ENCODE results near the gene HERC4. TPM values are rescaled to one million over a fixed set of nuclear protein-coding genes. Genes with fewer than 3 reads are reported as not detected.
A peak's percentile ranks its signal among the peaks of the same experiment; 100 is the strongest.

HERC4 gene, protein sequence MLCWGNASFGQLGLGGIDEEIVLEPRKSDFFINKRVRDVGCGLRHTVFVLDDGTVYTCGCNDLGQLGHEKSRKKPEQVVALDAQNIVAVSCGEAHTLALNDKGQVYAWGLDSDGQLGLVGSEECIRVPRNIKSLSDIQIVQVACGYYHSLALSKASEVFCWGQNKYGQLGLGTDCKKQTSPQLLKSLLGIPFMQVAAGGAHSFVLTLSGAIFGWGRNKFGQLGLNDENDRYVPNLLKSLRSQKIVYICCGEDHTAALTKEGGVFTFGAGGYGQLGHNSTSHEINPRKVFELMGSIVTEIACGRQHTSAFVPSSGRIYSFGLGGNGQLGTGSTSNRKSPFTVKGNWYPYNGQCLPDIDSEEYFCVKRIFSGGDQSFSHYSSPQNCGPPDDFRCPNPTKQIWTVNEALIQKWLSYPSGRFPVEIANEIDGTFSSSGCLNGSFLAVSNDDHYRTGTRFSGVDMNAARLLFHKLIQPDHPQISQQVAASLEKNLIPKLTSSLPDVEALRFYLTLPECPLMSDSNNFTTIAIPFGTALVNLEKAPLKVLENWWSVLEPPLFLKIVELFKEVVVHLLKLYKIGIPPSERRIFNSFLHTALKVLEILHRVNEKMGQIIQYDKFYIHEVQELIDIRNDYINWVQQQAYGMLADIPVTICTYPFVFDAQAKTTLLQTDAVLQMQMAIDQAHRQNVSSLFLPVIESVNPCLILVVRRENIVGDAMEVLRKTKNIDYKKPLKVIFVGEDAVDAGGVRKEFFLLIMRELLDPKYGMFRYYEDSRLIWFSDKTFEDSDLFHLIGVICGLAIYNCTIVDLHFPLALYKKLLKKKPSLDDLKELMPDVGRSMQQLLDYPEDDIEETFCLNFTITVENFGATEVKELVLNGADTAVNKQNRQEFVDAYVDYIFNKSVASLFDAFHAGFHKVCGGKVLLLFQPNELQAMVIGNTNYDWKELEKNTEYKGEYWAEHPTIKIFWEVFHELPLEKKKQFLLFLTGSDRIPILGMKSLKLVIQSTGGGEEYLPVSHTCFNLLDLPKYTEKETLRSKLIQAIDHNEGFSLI
- total RNA-seq = 10 to 100 TPM; 43.2 to 81.4 (median 66.2) TPM

DNA sequence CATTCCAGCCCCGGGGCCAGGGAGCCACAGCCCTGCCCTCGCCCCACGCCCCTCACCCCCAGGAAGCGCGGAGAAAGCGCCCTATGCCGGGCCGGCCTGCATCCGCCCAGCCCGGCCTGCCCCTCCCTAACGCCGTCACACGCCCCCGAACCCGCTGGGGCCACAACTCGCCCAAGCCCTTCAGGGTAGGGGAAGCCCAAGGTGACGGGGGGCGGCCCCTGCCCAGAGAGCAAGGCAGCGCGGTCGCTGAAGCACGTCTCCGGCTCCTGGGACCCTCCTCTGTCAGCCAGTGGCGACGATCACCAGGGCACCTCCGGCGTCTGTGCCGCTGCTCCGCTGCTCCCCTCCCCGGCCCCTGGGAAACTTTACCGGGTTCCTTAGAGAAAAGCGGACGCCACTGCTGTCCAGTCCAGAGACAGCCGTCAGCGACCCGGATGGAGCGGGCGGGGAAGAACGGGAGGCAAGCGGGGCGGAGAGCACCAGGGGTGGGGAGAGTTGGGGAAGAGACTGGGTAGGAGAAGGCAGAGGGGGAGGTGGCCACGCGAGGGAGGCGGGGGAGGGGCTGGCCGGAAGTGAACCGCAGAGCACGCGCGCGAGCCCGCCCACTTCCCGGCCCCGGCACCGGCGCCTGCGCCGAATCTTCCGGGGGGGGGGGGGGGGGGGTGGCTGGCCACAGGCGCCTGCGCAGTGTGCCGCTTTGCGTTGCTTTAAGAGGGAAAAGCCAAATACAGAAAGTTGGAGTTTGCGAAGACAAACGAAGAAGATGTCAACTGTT is at the start of gene HERC4:
Gene HERC4, minus strand, starts transcription at position 509 of the 775 bp plus-strand sequence. CDS start 2,175 bp downstream, outside the sequence.
- H3K9me3 ChIP-seq = no peaks in the 10 kb centered on the region
- peaks cover 0 to 5% of the 10 kb centered on the region in 2 donors for H3K4me1 ChIP-seq
- intact Hi-C loops (cut with DNase I; ENCODE audit: low total_unique reads) = loop anchor here (10.0 kb wide), 1 partner anchor 80 kb away; no protein-coding TSS in a partner anchor
- H3K36me3 ChIP-seq = no peaks in the 10 kb centered on the region
- H3K4me3 ChIP-seq = peak within 1 kb of the TSS; percentile 85 to 100 (median 95)
- peak; percentile 65 to 83 (median 82) for TF ChIP-seq POLR2AphosphoS5 (IDR thresholded peaks at IDR 0.05)
- TF ChIP-seq POLR2A (IDR thresholded peaks at IDR 0.05) = peak; percentile 37
- TF ChIP-seq, protein P1, sequence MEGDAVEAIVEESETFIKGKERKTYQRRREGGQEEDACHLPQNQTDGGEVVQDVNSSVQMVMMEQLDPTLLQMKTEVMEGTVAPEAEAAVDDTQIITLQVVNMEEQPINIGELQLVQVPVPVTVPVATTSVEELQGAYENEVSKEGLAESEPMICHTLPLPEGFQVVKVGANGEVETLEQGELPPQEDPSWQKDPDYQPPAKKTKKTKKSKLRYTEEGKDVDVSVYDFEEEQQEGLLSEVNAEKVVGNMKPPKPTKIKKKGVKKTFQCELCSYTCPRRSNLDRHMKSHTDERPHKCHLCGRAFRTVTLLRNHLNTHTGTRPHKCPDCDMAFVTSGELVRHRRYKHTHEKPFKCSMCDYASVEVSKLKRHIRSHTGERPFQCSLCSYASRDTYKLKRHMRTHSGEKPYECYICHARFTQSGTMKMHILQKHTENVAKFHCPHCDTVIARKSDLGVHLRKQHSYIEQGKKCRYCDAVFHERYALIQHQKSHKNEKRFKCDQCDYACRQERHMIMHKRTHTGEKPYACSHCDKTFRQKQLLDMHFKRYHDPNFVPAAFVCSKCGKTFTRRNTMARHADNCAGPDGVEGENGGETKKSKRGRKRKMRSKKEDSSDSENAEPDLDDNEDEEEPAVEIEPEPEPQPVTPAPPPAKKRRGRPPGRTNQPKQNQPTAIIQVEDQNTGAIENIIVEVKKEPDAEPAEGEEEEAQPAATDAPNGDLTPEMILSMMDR (IDR thresholded peaks at IDR 0.05) = peak in 2 of 3 donors; percentile 9 to 16
- no peaks in the 10 kb centered on the region for H3K27me3 ChIP-seq
- peak within 1 kb of the TSS; percentile 98 for H3K27ac ChIP-seq
- peak; percentile 90 to 94 for DNase-seq (ENCODE audit: low spot score in 2 of 2)

DNA sequence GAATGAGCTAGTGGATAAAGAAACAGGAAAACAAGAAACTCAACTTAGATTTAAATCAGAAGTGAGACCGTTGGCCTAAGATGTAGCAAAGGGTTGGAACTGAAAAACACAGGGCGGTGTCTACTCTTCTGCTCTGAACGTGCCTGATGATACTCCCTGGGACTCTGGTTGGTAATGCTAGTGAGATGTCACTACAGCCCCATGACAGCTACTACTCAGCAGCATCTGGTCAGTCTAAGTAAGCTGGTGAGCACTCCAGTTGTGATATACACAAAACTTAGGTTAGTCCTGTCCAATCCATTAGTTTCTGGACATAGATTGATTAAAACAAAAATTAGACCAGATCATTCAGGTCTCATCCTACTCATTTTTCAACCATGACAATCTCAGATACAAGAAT is 49.6 kb upstream of the HERC4 start:
- H3K27ac ChIP-seq = no peak overlapping the region
- no peak overlapping the region for H3K4me3 ChIP-seq
- no peaks in the 10 kb centered on the region for H3K9me3 ChIP-seq
- no peak for DNase-seq (ENCODE audit: low spot score in 2 of 2)
- intact Hi-C loops (cut with DNase I; ENCODE audit: low total_unique reads) = no loop called here
- no peaks in the 10 kb centered on the region for H3K4me1 ChIP-seq
- no peaks in the 10 kb centered on the region for H3K27me3 ChIP-seq
- TF ChIP-seq, protein P1 (IDR thresholded peaks at IDR 0.05) = no peak
- no peak for TF ChIP-seq POLR2AphosphoS5 (IDR thresholded peaks at IDR 0.05)
- no peaks in the 10 kb centered on the region for H3K36me3 ChIP-seq

DNA sequence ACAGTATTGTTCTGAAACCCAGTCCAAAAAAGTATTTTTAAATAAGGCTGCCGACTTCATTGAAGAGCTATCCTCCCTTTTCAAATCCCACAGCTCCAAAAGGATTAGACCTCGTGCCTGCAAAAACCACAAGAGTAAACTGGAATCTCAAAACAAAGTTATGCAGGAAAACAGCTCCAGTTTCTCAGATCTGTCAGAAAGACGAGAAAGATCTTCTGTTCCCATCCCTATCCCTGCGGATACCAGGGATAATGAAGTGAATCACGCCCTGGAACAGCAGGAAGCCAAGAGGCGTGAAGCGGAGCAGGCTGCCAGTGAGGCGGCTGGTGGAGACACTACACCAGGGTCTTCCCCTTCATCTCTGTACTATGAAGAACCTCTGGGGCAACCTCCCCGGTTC is 46.8 kb upstream of the HERC4 start:
- intact Hi-C loops (cut with DNase I; ENCODE audit: low total_unique reads) = no loop called here
- TF ChIP-seq POLR2AphosphoS5 (IDR thresholded peaks at IDR 0.05) (no peak), POLR2A (IDR thresholded peaks at IDR 0.05) (no peak)
- TF ChIP-seq, protein P1 (IDR thresholded peaks at IDR 0.05) = no peak
- Histone ChIP-seq H3K4me1 (no peaks in the 10 kb centered on the region), H3K27ac (no peak overlapping the region), H3K4me3 (peak overlapping the region in 2 of 3 donors; percentile 3 to 18), H3K9me3 (no peaks in the 10 kb centered on the region), H3K27me3 (no peaks in the 10 kb centered on the region), H3K36me3 (no peaks in the 10 kb centered on the region)
- DNase-seq (ENCODE audit: low spot score in 2 of 2) = no peak

- H3K27ac ChIP-seq = no peak overlapping the region
- DNase-seq (ENCODE audit: low spot score in 2 of 2) = no peak
- intact Hi-C loops (cut with DNase I; ENCODE audit: low total_unique reads) = no loop called here
Observed at GRCh38 chr10:68121020-68121743, 46.1 kb upstream of the HERC4 start.

More at GRCh38 chr10:68121020-68121743, 46.1 kb upstream of the HERC4 start:
- no peaks in the 10 kb centered on the region for H3K9me3 ChIP-seq
- H3K27me3 ChIP-seq = no peaks in the 10 kb centered on the region
- no peaks in the 10 kb centered on the region for H3K4me1 ChIP-seq
- no peaks in the 10 kb centered on the region for H3K36me3 ChIP-seq
- H3K4me3 ChIP-seq = peak overlapping the region in 2 of 3 donors; percentile 3 to 18
- TF ChIP-seq, protein P1 (IDR thresholded peaks at IDR 0.05) = no peak
- TF ChIP-seq POLR2A (IDR thresholded peaks at IDR 0.05) = no peak
- TF ChIP-seq POLR2AphosphoS5 (IDR thresholded peaks at IDR 0.05) = no peak

Data from breast epithelium (tissue), 4 donors.